ENCODE measurements around the gene SCNN1G.
"Not testable (repeated sequence)": the region's sequence is repeated elsewhere in the genome, so short reads cannot be mapped to it uniquely, and the experiment has no call there.

GRCh38 chr16:23253650-23254049 lies 71.1 kb downstream of the SCNN1G start:
- not testable (repeated sequence) for TF ChIP-seq EP300 (IDR thresholded peaks at IDR 0.05); CBX8 (IDR thresholded peaks at IDR 0.05); MAZ (IDR thresholded peaks at IDR 0.05; ENCODE audit: borderline replicate concordance, low read depth, low read length)
- TF ChIP-seq, protein P1, sequence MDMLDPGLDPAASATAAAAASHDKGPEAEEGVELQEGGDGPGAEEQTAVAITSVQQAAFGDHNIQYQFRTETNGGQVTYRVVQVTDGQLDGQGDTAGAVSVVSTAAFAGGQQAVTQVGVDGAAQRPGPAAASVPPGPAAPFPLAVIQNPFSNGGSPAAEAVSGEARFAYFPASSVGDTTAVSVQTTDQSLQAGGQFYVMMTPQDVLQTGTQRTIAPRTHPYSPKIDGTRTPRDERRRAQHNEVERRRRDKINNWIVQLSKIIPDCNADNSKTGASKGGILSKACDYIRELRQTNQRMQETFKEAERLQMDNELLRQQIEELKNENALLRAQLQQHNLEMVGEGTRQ (IDR thresholded peaks at IDR 0.05): not testable (repeated sequence)
- TF ChIP-seq, protein P2, sequence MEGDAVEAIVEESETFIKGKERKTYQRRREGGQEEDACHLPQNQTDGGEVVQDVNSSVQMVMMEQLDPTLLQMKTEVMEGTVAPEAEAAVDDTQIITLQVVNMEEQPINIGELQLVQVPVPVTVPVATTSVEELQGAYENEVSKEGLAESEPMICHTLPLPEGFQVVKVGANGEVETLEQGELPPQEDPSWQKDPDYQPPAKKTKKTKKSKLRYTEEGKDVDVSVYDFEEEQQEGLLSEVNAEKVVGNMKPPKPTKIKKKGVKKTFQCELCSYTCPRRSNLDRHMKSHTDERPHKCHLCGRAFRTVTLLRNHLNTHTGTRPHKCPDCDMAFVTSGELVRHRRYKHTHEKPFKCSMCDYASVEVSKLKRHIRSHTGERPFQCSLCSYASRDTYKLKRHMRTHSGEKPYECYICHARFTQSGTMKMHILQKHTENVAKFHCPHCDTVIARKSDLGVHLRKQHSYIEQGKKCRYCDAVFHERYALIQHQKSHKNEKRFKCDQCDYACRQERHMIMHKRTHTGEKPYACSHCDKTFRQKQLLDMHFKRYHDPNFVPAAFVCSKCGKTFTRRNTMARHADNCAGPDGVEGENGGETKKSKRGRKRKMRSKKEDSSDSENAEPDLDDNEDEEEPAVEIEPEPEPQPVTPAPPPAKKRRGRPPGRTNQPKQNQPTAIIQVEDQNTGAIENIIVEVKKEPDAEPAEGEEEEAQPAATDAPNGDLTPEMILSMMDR (IDR thresholded peaks at IDR 0.05): not testable (repeated sequence)
- TF ChIP-seq, protein P3, sequence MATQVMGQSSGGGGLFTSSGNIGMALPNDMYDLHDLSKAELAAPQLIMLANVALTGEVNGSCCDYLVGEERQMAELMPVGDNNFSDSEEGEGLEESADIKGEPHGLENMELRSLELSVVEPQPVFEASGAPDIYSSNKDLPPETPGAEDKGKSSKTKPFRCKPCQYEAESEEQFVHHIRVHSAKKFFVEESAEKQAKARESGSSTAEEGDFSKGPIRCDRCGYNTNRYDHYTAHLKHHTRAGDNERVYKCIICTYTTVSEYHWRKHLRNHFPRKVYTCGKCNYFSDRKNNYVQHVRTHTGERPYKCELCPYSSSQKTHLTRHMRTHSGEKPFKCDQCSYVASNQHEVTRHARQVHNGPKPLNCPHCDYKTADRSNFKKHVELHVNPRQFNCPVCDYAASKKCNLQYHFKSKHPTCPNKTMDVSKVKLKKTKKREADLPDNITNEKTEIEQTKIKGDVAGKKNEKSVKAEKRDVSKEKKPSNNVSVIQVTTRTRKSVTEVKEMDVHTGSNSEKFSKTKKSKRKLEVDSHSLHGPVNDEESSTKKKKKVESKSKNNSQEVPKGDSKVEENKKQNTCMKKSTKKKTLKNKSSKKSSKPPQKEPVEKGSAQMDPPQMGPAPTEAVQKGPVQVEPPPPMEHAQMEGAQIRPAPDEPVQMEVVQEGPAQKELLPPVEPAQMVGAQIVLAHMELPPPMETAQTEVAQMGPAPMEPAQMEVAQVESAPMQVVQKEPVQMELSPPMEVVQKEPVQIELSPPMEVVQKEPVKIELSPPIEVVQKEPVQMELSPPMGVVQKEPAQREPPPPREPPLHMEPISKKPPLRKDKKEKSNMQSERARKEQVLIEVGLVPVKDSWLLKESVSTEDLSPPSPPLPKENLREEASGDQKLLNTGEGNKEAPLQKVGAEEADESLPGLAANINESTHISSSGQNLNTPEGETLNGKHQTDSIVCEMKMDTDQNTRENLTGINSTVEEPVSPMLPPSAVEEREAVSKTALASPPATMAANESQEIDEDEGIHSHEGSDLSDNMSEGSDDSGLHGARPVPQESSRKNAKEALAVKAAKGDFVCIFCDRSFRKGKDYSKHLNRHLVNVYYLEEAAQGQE (IDR thresholded peaks at IDR 0.05): not testable (repeated sequence)
- TF ChIP-seq, protein P4, sequence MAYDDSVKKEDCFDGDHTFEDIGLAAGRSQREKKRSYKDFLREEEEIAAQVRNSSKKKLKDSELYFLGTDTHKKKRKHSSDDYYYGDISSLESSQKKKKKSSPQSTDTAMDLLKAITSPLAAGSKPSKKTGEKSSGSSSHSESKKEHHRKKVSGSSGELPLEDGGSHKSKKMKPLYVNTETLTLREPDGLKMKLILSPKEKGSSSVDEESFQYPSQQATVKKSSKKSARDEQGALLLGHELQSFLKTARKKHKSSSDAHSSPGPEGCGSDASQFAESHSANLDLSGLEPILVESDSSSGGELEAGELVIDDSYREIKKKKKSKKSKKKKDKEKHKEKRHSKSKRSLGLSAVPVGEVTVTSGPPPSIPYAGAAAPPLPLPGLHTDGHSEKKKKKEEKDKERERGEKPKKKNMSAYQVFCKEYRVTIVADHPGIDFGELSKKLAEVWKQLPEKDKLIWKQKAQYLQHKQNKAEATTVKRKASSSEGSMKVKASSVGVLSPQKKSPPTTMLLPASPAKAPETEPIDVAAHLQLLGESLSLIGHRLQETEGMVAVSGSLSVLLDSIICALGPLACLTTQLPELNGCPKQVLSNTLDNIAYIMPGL (CRISPR knock-in tag; IDR thresholded peaks at IDR 0.05; ENCODE audit: borderline replicate concordance): not testable (repeated sequence)
